ENCODE measurements around the gene PLCH1. TPM values are rescaled to one million over a fixed set of nuclear protein-coding genes. Genes with fewer than 3 reads are reported as not detected.

PLCH1 gene
- total and polyA plus RNA-seq, 2 of the 8 experiments (the other 6 are each of a cell fraction or from before 2014, with no cell fraction given): 5.8 to 17.2 TPM

GRCh38 chr3:155388417-155388816 is 356.5 kb downstream of the PLCH1 start:
- Histone ChIP-seq H2BK5ac (ENCODE audit: low read depth, low read length) (no peak overlapping the region), H4K5ac (ENCODE audit: insufficient read length, low read depth, low read length) (no peak overlapping the region), H2BK120ac (replicated peaks; ENCODE audit: low read depth, low read length) (no peak overlapping the region), H3K27ac (ENCODE audit: low read depth, low read length) (no peak overlapping the region), H4K91ac (replicated peaks; ENCODE audit: insufficient read length, low read length) (no peak overlapping the region), H3K36me3 (ENCODE audit: control insufficient read depth in 2 of 4, insufficient read depth in 4 of 4, low read length in 3 of 4) (no peaks in the 10 kb centered on the region), H3K9me3 (ENCODE audit: insufficient read depth in 2 of 2, low read depth in 1 of 2, low read length in 1 of 2) (no peaks in the 10 kb centered on the region), H3K79me2 (ENCODE audit: control insufficient read depth in 1 of 2, insufficient read depth in 2 of 2, low read length in 2 of 2) (no peaks in the 10 kb centered on the region), H2BK20ac (ENCODE audit: low read length) (no peak overlapping the region), H3K23ac (ENCODE audit: insufficient read length) (no peak overlapping the region), H3K4me3 (ENCODE audit: extremely low read depth in 1 of 4, insufficient read depth in 2 of 4, low read depth in 3 of 4, low read length in 4 of 4) (no peak overlapping the region), H2BK15ac (ENCODE audit: low read length) (no peak overlapping the region), H3K4ac (replicated peaks; ENCODE audit: insufficient read length, low read depth, low read length) (no peak overlapping the region), H2BK12ac (ENCODE audit: low read depth, low read length) (no peak overlapping the region), H3K9ac (replicated peaks in 1 of 4; ENCODE audit: extremely low read depth in 1 of 4, low read depth in 3 of 4, low read length in 3 of 4) (no peak overlapping the region), H4K8ac (ENCODE audit: extremely low read depth, insufficient read depth, low read length) (no peak overlapping the region), H2AFZ (ENCODE audit: low read length) (no peak overlapping the region), H2AK5ac (ENCODE audit: low read depth, low read length) (no peak overlapping the region), H3K4me2 (ENCODE audit: insufficient read depth in 1 of 2, low read depth in 2 of 2, low read length in 2 of 2) (no peak overlapping the region), H3K56ac (replicated peaks; ENCODE audit: insufficient read length, low read depth, low read length) (no peak overlapping the region), H3K4me1 (replicated peaks in 1 of 4; ENCODE audit: control insufficient read depth in 3 of 4, insufficient read depth in 4 of 4, low read length in 3 of 4) (peaks cover 0 to 7% (median 0%) of the 10 kb centered on the region in 4 experiments; a peak in 1 of 7 replicates), H3K18ac (ENCODE audit: extremely low read depth, low read length) (no peak overlapping the region), H4K20me1 (replicated peaks in 1 of 2; ENCODE audit: control insufficient read depth in 1 of 2, insufficient read depth in 2 of 2, low read length in 2 of 2) (no peaks in the 10 kb centered on the region), H3K14ac (ENCODE audit: insufficient read length) (no peak overlapping the region), H3K79me1 (ENCODE audit: low read depth, low read length) (no peaks in the 10 kb centered on the region), H3K27me3 (replicated peaks in 1 of 4; ENCODE audit: control insufficient read depth in 3 of 4, extremely low read depth in 1 of 4, insufficient read depth in 3 of 4, low read length in 3 of 4) (no peaks in the 10 kb centered on the region), H3K23me2 (ENCODE audit: low read depth, low read length) (no peaks in the 10 kb centered on the region)
- DNase-seq (ENCODE audit: low read depth in 1 of 2, low spot score in 2 of 2): no peak
- TF ChIP-seq SP2 (IDR thresholded peaks at IDR 0.05; ENCODE audit: low read length) (no peak), RNF2 (IDR thresholded peaks at IDR 0.05; ENCODE audit: borderline replicate concordance, low read depth, low read length, missing control alignments, poor library complexity, severe bottlenecking) (no peak), ZNF274 (IDR thresholded peaks at IDR 0.05; ENCODE audit: borderline replicate concordance, extremely low read depth, low read length) (no peak), SP4 (IDR thresholded peaks at IDR 0.05; ENCODE audit: low read length) (no peak), POU5F1 (IDR thresholded peaks at IDR 0.05; ENCODE audit: low read depth, low read length) (no peak), MAX (IDR thresholded peaks at IDR 0.05) (no peak), POLR2AphosphoS5 (IDR thresholded peaks at IDR 0.05; ENCODE audit: low read depth, low read length) (no peak), GTF2F1 (IDR thresholded peaks at IDR 0.05; ENCODE audit: borderline replicate concordance, low read depth, low read length) (no peak), HDAC2 (IDR thresholded peaks at IDR 0.05; ENCODE audit: borderline replicate concordance in 1 of 2, low read depth in 2 of 2, low read length in 2 of 2) (no peak), TAF1 (IDR thresholded peaks at IDR 0.05; ENCODE audit: low read depth, low read length) (no peak), PHF8 (conservative IDR thresholded peaks at IDR 0.05; ENCODE audit: low read depth, low read length) (no peak), POLR2A (IDR thresholded peaks at IDR 0.05; ENCODE audit: control extremely low read depth in 1 of 2, low read depth in 2 of 2, low read length in 2 of 2) (no peak), JUN (IDR thresholded peaks at IDR 0.05; ENCODE audit: low read depth, low read length) (no peak)
- no peak for FAIRE-seq
- POLR2A ChIA-PET (ENCODE audit: partially characterized antibody): interaction anchor here (1.2 kb wide), 1 partner anchor 25 kb away, joined by 3 read pairs; no protein-coding TSS in a partner anchor
- CTCF ChIA-PET (ENCODE audit: partially characterized antibody): interaction anchor here (0.7 to 5.1 kb wide), 5 partner anchors 17 to 314 kb away, joined by 3 to 35 read pairs (median 3); no protein-coding TSS in a partner anchor
- 92% methylated on average over 2 of the region's 2 CpGs; no CpG with 5 or more reads in 1 of the 2 experiments for WGBS, 2 experiments (ENCODE audit: extremely low coverage in 1 of 2, insufficient coverage in 1 of 2, insufficient read length in 1 of 2, insufficient replicate concordance in 2 of 2, low coverage in 1 of 2, low lambda C conversion rate in 2 of 2, missing lambda C conversion rate in 1 of 2)

All from H1 (cell line).